Measurements from ENCODE around the gene TRAF5.

The TRAF5 gene

DNA sequence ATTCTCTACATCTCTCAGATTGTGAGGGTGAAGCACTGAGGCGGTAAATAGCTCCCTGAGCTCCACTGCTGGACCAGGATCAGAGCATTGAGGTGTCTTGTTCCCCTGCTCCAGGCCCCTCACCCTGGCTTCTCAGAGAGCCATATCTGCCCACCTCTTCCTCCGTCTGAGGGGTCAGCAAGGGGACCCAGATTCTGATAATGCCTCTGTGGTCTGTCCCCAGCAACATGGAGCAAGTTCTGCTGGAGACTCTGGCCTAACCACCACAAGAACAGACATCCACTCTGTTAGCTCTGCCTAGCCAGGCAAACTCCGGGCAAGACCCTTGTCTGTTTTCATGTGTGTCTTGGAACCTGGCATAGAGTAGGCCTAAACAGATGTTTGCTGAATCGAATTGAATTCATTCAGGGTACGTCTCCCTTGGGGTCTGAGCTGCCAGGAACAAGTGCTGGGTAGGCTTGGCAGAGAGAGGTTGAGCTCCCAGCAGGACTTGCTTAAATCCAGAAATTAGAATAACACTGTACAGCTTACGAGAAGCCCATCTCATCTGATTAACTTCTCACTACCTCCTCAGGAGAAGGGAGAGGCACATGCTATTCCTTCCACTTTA, 2.3 kb downstream of the TRAF5 start:
- no peak for DNase-seq

DNA sequence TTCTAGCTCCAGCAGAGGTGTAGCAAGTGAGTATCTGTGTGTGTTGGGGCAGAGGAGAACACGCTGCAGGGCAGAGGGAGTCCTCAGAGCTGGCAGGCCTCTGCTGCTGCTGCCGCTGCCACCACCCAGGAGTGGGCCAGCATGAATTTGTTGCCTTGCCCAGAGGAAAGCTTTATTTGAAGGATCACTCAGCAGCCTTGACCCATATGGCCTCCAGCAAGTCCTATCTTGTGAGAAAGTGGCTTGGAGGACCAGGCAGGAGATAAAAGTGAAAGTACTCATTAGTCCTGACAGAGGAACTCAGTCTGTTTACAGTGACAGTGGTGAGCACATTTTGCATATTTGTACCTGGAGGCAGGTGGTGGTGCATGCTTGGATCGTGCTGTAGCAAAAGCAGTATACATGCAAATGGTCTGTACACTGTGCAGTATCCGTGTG, 3.1 kb downstream of the TRAF5 start:
- no peak for DNase-seq

DNA sequence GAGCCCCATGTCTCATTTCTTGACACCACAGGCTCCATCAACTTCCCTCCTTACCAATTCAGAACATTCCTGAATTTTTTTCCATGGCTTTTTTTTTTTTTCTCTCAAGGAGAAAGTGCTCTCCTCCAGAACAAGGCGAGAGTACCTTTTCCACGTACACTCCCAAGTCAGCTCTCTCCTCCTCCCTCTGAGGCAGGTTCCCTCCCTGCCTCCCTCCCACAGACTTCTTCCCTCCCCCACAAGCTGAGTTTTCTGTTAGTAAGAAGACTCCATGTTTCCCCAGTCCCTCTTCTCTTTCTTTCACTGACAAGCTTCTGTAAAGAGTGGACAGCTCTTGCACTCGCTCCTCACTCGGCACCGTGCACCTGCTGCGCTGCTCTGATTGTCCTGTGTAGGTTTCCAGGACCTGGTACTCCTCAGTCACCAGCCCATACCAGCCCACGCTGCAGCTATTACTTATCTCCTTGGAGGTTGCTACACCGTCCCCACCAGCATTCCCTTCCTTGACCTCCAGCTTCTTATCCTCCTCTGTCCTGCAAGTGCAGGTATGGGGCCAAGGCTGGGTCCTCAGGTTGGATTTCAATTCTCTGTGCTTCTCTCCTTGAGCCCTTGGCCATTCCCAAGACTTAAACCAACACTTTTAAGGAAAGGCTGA, 3.8 kb downstream of the TRAF5 start:
- no peak for DNase-seq

DNA sequence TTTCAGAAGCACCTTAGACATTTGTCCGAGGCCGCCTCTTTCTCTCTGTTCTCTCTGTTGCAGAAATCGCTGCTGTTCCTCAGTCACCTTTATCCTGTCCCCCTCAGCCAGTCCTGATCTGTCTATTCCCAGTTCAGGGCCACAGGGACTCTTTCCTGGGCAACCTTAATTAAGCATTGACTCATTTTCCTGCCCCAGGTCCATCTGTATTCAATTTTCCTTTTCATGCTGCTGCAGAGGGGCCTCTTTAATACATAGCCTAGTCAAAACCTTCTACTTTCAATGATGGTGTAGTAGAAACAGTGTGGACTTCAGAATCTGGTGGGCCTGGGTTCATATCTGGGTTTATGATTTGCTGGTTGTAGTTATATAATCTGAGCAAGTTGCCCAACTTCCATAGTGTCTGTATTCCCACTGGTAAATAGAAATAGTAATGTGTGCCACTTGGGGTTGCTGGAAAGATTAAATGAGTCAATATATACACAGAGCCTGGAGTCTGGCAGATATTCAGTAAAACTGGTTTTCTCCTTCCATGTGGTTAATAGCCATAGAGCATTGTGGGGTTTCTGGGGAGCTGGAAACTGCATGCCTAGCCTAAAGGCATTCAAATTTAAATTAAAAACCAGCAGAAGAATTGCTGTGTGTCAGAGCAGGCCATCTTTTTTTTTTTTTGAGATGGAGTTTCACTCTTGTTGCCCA, 4.5 kb downstream of the TRAF5 start:
- DNase-seq: no peak

DNA sequence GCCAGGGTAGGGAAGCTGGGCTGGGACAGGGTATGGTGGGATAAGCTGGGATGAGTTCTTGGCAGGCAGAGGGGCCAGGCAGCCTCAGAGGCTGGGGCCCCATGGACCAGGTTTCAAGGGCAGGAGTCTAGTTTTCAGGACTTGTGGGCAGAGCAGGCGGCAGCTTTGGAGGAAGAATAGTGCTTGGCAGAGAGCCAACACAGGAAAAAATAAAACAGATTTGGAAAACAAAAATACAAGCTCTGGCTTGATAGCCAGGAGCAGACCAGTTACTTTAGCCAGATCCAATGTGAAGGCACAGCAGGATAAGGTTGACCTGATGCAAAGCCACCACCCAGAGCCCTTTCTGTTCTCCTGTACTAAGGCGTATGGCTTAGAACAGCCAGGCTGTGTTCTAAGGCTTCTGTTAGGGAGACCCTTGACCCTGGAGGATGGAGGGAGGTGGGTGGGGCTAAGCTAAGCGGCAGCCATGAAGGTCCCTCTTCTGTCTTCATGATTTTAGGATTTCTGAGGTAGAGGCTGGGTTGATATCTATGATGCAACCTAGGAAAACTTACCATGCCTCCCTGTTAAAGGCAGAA, 5.5 kb downstream of the TRAF5 start:
- DNase-seq: no peak

DNA sequence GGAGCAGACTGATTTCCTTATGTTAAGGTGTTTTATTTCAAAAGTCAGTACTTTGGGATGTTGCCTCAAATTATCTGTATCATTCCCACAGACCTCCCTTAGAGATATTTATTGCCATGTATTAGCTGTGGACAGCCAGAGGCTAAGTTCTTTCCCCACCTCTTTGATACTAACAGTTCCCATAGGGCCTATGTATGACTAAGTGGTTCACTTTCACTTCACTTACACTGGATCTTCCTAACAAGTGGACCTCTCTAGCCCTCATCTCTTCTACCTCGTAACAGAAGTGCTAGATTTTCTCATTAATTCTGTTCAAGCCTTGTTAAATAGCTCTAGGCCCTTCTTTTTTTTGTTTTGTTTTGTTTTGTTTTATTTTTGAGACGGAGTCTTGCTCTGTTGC, 6.2 kb downstream of the TRAF5 start:
- no peak for DNase-seq

DNA sequence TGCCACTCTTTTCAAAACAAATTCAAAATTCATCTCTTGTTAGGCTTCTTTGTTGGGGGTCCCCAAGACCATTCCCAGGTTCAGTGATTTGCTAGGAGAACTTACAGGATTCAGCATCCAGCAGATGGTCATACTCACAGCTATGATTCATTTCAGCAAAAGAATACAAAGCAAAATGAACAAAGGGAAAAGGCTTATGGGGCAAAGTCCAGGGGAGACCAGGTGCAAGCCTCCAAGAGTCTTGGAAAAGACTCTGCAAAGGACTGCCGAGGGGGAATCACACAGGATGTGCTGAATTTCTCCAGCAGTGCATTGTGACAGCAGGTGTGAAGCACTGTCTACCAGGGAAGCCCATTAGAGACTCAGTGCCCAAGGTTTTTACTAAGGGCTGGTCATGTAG, 7.3 kb downstream of the TRAF5 start:
- DNase-seq: no peak

DNA sequence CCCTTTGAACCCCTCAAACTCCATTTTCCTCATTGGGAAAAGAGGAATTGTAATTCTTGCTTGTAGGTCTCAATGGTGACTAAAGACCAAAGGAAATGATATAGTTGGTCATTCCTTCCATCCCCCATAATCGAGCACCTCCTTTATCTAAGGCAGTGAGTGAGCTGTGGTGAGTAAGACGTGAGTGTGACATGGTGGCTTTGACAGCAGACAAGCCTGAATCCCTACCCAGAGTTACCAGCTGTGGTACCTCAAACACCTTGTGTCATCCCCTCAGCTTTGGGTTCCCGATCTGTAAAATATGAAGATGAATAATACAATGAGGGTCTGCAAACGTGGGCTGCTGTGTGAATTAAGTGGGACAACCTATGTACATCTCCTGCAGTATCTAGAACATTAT, 8.4 kb downstream of the TRAF5 start:
- DNase-seq: no peak

DNA sequence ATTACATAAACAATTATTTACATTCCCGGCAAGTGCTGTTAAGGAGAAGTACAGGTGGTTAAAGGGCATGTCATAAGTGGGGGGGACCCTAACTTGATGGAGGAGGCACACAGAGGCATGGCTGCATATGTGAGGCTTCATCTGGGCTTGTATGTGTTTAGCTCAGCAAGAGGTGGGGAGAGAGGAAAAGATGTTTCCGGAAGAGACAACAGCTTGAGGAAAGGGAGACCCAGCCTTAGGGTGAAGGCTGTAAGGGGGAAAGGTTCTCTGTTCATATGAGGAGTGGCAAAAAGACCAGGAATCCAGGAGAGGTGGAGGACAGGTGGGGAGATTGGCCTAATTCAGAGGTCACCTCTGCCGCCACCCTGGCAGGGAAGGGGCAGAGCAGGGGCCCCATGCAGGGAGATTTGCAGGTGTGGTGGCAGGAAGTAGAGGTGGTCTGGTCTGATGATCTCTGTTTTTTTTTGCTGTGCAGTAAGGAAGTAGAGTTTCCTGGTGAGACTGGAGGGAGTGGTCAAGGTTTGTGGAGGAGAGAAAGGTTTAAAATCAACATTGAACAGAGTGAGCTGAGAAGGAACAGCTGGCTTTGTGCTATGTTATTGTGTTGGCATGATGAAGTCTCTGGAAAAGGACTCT, 9.0 kb downstream of the TRAF5 start:
- DNase-seq: no peak

DNA sequence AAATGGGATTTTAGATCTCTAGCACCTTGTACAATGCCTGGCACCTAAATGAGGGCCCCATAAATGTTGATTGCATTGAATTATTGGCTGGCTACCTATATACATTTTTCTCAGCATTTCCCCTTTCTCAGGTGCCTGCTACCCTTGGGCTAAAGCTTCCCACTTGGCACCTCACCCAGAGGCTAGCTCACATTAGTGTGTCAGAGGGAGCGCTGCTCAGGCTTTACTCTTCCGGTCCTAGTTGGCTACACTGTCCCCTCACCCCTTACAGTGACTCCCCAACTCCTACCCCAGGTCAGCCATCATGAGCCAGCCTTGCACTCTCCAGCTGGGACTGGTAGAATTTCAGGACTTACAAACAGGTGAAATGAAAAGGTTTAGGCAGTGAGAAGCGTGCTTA, 9.5 kb downstream of the TRAF5 start:
- no peak for DNase-seq

DNA sequence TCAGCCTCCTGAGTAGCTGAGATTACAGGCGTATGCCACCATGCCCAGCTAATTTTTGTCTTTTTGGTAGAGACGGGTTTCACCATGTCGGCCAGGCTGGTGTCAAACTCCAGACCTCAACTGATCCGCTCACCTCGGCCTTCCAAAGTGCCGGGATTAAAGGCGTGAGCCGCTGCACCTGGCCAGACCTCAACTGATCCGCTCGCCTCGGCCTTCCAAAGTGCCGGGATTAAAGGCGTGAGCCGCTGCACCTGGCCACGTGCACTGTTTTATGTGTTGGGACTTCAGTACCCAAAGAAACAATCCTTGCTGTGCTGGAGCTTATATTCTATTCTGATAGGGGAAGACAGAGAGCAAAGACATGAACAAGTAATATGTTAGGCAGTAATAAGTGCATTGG, 10.1 kb downstream of the TRAF5 start:
- no peak for DNase-seq

DNA sequence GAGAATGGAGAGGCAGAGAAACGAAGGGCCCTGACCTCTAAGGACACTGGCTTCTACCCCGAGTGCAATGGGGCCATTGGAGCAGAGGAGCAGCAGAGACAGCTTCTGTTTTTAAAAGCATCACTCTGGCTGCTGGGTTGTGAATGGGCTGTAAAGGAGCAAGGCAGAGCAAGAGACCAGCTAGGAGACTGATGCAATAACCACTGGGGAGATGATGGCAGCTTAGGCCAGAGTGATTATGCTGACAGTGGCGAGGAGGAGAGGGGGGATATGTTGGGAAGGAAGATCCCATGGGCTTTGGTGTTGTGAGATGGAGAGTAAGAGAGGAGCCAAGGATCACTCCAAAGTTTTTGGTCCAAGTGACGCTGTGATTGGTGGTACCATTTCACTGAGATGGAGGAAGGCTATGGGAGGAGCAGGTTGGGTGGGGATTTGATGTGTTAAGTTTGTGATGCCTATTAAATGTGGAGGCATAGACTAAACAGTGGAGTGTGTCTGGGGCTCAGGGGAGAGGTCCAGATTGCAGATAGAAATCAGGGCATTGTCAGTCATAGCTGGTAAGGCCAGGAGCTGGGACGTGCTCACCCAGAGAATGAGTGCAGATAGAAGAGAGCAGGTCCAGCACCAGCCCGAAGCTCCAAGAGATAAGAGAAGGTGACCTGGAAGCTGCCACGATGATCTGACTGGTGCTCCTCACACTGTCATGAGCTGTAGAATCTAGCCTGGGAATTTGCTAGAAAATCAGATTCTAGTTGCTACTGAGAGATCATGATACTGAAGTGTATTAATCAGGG, 11.0 kb downstream of the TRAF5 start:
- no peak for DNase-seq

DNA sequence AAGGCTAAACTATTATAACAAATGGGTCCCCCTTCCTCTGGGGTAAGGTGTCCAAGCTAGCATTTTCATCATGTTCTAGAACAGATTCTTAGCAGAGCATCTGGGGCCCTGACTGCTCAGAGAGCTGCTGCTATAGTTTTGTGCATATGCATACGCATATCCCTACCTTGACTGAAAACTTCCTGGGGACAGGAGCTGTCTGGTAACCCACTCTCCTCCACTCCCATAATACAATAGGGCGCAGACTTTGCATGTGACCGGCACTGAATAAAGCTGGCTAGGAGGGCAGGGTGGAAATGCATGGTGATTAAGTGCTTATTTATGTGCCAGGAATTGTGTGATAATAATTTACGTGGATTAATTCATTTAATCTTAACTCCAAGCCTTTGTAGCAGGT, 11.6 kb downstream of the TRAF5 start:
- no peak for DNase-seq

DNA sequence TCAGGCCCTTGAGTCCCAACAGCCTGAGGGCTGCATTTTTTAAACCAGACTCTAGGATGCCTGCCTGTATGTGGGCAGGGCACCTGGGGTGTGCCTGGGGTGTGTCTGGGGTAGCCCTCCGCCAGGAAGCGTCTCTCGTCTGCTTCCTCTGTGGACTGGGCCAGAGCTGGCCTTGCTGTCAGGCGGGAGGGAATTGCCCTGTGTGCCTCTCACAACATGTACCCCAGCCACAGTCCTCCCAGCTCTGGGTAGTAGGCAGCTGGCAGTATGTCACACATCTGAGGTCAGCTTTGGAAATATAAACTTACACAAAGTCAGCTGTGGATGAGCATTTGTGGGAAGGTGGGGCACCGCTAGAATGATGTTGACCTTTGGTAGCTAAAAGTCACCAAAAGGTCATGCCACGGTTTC, 13.0 kb downstream of the TRAF5 start:
- no peak for DNase-seq

DNA sequence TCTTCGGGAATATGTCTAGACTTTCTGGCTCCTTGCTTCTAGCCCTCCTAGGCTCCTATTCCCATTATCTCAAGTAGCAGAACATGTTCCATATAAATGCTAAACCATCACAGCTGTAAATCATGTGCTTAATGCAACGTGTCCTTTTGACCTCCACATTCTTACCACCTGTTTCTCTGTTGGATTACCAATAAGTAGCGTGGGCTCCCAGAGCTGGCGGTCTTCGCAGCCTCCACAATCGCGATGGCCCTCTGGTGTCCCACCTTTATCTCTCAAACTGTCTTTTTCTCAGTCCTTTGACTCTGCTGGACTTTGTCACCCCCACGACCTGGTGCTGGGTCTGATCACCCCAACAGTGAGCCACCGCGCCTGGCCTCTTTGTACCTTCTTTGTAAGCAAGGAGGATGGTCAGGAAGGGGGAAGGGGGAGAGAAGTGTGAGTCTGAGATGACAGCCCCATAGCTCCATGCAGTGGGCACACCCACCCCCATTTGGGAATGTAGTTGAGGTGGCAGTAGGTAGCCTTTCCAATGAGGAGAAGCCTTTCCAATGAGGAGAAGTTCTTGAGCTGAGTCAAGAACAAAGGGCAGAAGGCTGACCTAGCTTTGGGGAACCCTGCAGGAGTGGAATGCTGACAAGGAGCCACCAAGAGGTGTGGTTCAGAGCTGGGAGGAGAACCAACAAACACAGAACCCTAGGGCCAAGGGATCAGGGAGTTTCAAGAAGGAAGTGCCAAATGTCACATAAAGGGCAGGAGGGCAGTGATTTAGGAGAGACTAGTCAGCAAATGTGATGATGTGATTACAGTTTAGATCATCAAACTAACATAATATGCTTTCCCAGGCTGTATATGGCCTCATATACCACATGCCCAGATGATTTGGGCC, 14.2 kb downstream of the TRAF5 start:
- DNase-seq: no peak

DNA sequence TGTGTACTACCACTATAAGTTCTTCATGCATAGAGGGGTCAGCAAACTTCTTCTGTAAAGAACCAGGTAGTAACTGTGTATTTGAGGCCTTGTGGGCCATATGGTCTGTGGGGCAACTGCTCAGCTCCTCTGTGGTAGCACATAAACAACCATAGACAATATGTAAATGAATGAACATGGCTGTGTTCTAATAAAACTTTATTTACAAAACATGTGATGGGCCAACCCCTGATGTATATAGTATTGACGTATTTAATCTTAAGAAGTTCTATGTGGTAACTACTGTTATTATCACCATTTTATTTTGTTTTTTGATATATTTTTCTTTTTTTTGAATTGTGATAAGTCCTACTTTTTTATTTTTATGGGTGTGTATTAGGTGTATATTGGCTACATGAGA, 15.4 kb downstream of the TRAF5 start:
- no peak for DNase-seq

DNA sequence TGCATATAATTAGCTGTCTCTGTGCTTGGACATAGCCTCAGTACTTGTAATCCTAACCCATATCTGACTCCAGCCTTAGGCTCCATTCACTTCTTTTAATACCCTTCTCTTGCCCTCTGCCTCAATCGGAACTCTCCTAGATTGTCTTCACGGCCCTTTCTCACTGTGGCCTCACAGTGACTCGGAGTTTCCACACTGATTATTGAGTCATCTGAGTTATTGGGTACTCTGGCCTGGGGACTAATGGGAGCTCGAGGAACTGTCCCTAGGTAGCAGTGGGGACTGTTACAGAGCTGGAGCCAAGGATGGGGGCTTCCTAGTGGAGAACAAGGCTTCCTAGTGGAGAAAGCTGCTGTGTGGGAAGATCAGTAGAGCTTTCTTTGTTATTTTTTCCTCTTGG, 17.0 kb downstream of the TRAF5 start:
- no peak for DNase-seq

DNA sequence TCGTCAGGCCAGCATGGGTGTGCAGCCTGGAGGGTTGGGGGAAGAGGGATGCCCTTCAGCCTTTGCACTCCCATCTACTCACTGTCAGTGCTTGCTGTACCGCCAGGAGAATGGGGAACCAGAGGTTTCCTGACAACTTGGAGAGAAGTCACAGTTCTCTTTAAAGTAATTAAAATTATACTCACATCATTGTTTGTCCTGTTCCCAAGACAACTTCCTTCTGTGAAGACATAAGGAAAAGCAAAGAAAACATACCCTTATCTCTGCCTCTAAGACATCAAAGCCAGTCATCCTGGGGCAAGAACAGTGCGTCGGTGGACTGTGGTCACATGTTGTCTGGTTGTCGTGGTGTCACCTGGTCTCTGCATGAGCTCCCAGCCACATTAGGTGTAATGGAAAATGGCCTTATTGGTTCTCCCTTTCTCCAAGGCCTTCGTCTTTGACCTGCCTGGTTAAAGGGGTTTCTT, 17.6 kb downstream of the TRAF5 start:
- DNase-seq: no peak

DNA sequence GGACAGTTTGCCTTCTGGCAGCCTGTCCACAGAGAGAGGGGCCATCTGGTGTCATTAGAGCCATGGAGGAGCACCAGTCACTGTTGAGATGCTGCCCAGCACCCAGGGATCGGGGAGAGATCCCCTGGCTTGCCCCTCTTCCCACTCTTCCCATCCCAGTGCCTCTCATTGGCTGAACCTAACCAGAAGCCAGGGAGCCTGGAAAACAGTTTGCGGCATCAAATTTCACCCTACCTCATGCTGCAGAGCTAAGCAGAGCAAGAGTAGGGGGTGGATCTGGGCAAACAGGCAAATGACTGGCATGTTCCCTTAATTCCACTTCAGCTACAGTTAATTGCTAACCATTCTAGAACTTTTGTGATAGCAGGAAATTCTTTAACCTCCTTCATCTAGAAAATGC, 19.1 kb downstream of the TRAF5 start:
- no peak for DNase-seq

DNA sequence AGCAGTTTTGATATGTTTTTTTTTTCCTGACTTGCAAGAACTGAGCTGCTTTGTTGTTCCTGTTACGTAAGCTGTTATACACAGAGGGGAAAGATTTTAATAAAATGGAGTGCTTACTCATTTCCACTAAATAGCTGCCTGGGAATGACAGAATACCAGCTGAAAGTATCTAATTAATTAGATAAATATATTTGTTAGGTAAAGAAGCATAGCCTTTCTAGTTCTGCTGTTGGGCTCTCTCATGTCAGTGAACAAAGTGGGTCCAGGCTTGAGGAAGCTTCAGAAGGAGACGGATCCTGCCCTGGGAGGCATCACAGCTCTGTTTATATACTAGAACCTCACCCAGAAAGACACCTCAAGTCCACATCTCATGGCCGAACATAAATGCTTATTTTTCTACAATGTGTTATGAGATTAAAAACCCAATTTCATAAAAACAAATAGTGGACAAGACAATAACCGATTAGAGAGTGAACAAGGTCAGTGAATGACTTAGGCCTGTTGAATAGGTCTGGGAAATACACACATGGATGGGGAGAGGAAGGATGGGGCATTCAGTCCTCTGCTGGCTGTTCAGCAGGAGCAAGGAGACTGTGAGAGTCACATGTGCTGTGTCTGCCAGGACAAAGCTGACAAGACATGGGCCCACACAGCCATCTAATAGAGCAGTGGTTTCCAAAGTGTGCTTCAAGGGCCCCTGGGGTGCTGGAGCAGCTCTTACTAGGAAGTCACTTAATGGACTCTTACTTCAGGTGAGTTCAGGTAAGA, 20.6 kb downstream of the TRAF5 start:
- DNase-seq: no peak

DNA sequence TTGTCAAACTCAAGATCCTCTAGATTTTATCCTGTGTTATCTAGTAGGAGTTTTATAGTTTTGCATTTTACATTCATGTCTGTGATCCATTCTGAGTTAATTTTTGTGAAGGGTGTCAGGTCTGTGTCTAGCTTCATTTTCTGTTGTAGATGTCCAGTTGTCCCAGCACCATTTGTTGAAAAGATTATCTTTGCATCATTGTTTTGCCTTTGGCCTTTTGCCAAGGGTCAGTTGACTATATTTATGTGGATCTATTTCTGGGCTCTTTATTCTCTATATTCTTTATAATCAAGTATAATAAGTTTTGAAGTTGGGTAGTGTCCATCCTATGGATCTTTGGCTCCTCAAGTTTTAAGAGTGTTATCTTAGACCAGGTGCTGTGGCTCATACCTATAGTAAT, 21.9 kb downstream of the TRAF5 start:
- DNase-seq: no peak
